Activated CD4-positive, alpha-beta T cell treated with anti-CD3 and anti-CD28 coated beads, Interleukin-2, Interleukin-6, amounts not matched to agents 100 ng/mL and 50 ng/mL, durations not matched to agents 16 hours and 8 hours (primary cell): Measurements from ENCODE around the gene RPUSD1.

ENCODE experiments used
- DNase-seq: peaks from one replicate; pipeline ENCODE4 v3.0.0-alpha.2; 2020

The RPUSD1 gene

GRCh38 chr16:818132-818531 lies 30.0 kb upstream of the RPUSD1 start:
- DNase-seq = no peak

DNA sequence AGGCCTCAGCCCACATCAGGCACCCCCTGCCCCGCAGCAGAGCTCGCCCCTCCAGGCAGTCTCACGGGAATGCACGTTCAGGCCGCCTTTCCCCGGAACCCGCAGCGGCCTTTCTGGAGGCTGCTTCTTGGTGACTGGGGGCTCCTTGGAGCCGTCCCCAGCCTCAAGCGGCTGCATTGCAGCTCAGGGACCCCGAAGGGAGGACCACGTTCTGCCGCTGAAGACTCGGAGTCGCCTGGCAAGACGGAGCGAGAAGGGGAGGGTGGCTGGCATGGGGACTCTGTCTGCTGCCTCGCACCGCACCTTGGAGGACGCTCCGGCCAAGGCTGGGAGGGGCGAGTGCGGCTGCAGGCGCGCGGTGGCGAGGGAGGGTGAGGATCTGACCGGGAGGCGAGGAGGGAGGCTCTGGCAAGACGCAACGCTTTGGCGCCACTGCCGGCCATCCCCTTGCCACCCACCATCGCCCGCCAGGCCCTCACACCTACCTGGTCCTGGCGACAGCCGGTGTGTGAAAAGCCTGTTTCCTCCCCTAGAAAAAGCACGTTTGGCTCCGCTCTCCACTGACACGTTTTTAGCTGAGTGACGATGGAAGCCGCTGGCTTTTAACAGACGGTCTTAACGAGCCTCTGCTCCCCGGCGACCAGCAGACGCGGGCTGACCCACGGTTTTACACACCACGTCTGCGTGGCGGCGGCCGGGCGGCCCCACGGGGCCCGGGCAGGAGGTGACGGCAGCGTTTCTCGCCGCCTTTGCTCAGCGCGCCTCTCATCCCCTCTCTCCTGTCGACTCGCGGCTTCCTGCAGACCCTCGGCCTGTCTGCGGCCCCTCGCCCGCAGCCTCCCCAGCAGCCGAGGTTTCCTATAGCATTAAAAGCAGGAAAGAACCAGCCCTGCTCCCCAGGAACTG lies 29.1 kb upstream of the RPUSD1 start:
- DNase-seq = no peak

DNA sequence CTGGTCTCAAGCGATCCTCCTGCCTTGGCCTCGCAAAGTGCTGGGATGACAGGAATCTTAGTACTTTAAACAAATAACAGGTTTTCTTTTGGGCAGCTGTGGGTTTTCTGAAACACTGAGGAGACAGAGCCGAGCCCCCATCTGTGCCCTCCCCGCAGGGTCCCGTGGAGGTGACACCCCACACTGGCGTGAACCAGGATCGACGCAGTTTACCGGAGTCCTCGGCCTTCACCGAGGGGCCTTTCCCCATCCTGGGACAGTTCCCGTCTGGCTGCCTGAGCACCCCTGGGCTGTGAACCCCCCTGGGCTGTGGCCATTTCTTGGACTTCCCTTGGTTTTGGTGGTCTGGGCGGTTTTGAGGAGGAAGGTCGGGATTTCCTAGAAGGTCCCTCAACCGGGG lies 27.7 kb upstream of the RPUSD1 start:
- no peak for DNase-seq

DNA sequence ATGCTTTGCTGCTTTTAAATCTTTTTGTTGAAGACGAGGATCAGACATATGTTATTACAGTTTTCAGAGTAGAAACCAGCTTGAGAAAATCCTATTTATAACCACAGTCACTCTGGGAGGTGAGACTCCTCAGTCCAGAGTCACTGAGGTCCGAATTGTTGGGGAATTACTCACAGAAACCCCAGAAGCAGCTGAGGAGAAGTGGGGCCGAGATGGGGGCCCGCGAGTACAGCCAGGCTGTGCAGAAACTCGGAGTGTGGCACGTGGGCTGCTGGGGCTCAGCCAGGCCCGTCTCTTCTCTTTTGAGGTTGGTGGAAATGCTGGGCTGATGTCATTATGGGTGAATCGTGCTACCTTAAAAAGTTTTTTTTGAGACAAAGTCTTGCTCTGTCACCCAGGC lies 26.8 kb upstream of the RPUSD1 start:
- DNase-seq = no peak

- DNase-seq = no peak
These were observed 25.8 kb upstream of the RPUSD1 start for GRCh38 chr16:813916-814412.

DNA sequence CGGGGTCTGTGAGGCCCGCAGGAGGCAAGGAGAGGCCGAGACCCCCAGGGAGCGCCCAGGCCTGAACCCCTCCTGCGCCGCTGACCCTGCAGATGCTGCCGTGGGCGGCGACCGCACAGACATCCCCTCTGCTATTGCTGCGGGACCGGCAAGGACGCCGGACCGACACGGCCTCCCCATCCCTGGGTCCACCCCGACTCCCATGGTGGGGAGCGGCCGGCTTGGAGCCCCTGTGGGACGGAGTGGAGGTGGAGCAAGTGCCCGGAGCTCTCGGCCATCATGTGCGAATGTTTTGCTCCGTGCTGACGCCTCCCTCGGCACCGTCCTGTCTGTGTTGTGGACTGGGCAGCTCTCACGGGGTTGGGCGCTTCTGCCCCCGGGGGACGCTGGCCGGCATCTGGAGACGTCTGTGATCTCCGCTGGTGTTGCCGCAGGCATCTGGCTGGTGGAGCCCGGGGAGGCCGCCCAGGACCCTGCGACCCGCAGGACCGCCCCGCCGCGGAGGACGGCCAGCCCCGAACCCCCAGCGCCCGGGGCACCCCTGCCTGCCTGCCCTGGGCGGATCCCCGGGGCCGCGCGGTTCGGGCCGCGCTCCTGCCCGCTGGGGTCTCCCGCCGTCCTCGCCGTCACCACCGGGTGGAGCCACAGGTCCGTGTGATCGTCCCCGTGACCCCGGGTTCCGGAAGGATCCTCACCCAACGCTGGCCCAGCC lies 25.2 kb upstream of the RPUSD1 start:
- DNase-seq = peak; percentile 64

DNA sequence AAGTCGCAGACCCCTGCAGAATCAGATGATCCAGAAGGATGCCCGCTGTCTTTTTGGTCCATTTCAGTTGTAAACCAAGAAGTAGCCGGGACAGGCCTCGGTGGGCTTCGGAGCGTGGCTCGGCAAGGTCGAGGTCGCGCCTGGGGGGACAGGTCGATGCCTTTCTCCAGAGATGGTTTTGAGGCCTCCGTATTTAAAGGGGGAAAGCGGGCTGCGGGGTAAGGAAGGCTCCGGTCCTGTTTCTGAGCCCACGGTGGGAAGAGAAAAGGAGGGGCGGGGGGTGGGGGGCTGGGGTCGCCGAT lies 19.9 kb upstream of the RPUSD1 start:
- no peak for DNase-seq

DNA sequence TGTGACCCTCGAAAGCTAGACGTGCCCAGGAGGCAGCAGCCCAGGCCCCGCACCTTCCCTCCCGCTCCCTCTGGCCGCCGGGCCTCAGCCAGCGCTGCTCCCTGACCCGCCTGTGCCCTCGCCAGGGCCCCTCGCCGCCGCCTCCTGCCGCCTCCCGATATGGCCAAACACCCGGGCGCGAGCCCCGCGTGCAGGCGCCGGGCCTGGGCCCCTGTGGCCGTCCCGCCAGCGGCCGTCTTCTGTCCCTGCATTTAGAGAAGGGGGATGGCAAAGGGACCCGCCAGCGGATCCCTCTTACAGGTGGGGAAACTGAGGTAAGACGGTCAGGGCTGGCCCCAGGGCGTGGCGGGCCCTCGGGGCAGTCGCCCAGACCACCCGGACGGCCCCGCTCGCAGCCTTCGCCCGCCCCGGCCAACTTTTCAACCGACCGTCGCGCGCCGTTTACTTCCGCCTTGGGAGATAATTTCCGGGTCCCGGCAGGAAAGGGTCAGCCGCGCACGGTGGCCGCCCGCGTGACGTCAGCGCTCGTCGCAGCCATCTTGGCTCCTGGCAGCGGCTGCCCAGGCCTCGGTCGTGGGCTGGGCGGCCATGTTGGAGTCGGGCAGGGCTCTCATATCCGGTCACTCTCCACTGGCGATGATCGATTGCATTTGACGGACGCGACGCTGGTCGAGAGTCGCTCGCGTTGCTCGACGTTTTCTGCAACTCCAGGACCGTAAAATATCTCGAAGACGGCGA lies 19.3 kb upstream of the RPUSD1 start:
- peak; percentile 94 for DNase-seq

- DNase-seq = no peak
These were observed 17.3 kb upstream of the RPUSD1 start for GRCh38 chr16:805474-805873.

- no peak for DNase-seq
These were observed 16.2 kb upstream of the RPUSD1 start for GRCh38 chr16:804193-805048.

- no peak for DNase-seq
These were observed 15.5 kb upstream of the RPUSD1 start for GRCh38 chr16:803754-804080.

GRCh38 chr16:802914-803753 lies 15.0 kb upstream of the RPUSD1 start:
- DNase-seq = no peak

DNA sequence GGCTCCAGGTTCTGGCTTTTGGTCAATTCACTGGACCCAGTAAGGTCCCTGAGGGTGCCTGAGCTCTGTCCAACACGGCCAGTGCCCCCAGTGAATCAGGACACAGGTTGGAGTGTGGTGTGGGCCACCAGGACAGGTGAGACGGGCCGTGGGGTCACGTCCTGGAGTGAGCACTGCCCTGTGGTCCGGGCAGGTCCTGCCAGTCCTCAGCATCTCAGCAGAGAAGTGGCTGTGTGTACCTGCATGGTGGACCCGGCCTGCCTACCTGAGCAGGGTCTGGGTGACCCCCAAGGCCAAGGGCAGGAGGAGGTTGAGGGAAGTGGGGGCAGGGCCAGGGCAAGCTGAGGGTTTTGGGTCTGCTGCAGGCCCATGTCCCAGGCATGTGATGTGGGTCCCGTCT lies 14.3 kb upstream of the RPUSD1 start:
- DNase-seq = no peak

DNA sequence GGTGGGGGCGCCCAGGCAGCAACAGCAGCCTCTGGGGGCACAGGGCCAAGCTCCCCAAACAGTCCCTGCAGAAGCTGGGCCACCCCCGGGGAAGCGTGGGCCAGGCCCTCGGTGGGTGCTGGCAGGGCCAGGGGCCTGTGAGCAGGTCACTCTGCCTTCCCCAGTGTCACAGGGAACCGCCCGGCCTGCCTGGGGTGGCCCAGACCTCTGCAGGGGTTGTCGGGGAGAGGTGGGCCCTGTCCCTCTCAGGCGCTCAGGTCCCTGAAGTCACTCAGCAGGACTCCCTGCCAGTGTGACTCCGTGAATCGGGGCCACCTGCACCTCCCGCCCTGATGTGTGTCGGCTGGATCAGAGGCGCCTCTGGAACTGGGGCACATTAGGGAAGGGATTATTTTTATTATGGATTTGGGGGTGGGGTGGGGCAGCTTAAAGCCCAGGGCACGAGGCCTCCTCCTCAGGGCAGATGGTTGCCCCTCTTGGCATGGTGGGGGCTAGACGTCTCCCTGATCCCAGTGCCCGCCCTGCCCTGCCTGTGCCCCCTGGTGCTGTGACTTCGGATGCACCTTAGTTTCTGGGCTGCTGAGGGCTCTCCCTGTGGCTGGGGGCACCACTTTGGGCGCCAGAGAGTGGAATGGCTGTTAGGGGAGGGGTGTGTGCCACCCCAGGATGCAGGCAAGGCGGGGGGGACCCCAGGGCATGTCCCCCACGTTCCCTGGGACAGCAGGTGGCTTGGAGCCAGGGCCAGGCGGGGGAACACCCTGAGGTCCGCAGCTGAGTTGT lies 13.6 kb upstream of the RPUSD1 start:
- no peak for DNase-seq

- no peak for DNase-seq
These were observed 12.8 kb upstream of the RPUSD1 start for GRCh38 chr16:800834-801511.

- DNase-seq = no peak
These were observed 12.0 kb upstream of the RPUSD1 start, which contains the start of gene GNG13 for GRCh38 chr16:799948-800833. Gene GNG13 (minus strand): TSS chr16:800734. CDS start chr16:799077, 1,657 bp downstream.

DNA sequence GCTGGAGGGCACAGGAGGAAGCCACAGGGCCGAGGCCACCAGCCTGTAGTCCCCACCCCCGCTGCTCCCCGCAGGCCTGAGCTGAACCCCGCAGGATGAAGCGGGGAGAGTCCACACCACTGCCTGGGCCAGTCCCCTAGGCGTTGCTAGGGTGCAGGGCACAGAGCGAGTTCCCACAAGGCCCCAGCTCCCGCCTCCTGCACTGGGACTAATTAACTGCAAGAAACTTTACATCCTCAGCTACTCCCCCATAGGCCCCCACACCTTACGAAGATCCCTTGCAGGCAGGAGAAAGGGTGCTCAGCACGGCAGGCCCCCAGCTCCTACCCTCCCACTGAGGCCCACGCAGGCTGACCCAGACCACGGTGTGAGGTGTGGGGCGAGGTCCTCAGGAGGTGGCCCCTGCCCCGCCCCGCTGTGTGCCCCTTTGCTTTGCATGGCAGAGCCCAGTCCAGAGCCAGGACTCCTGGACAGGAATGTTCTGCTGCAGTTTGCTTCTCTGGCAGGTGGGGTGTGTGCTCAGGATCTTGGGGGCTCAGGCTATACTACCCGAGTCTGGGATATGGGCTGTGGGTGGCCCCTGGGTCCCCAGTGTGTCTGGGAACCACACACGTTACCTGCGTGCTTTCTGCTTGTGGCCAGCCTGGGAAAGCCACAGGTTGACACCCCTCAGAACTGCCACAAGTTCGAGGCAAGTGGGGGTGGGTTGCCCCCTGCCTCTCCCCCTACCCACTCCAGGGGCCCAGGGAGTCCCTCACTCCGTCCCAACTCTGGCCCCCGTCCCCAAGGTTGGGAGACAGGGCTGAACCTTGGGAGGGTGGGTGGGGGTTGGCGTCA lies 11.1 kb upstream of the RPUSD1 start:
- no peak for DNase-seq

GRCh38 chr16:798666-799065 lies 10.5 kb upstream of the RPUSD1 start:
- no peak for DNase-seq
